ENCODE results near the gene TMEM144.

TMEM144 gene

DNA sequence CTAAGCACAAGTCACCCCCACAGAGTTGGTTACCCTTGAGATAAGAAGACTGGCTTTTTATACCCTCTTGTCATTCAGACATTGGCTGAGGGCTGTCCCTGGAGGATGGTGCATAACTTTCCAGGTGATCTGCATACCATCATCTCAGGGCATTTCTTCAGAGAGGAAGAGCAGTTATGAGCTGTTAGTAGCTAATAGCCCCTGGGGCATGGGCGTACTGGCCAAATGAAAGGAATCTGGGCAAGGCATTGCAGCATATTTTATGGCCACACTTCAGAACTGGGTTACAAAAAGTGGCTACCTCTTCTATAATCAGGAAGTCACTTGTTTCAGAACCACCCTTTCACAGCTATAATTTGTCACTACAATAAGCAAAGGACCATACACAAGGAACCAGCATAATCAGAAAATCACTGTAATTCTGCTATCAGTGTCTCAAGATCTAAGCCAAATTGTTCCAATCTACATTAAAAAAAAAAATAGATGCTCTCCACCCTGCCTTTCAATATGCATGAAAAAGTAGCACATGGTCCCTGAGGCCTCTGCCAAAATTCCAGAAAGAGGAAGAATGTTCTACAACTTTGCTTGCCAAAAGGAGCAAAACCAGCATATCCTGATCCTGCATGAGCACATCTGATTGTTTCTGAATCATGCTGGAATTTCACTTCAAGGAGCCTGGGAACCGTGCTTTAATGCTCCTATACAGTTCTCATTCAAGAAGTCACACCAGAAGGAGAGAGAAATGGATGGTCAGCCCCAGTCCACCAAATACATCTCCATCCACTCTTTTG is 92.0 kb downstream of the TMEM144 start:
- DNase-seq: no peak

DNA sequence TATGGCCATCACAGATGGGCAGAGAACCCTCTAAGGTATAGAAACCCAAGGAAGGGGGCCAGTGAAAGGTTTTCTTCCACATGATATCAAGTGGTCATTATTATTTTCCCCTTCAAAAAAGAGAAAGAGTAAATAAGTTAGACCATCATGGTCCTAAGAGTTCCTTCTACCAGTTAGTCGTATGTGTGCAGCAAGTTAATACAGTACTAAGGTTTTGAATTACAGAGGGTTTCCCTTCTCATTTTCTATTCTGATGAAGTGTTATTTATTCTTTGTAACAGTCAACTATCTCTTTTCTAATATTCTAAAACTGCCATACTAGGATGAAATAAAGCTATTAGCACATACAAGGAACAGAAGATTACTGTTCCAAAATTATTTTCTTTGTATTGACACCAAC is 94.4 kb downstream of the TMEM144 start:
- DNase-seq: no peak
